Left ventricle myocardium inferior (tissue), 1 donor: ENCODE results near the gene SNRNP40. TPM values are rescaled to one million over a fixed set of nuclear protein-coding genes. Genes with fewer than 3 reads are reported as not detected.

Source experiments
- DNase-seq: peaks from one replicate; pipeline ENCODE4 v3.0.0-alpha.2; 2020
- H3K27ac ChIP-seq: fragments of 200-600 bp; replicated peaks from 2 replicates; pipeline ENCODE4 v1.8.0; 2021
- H3K27me3 ChIP-seq: fragments of 200-600 bp; 2 replicates; pipeline ENCODE4 v1.8.0; 2021; ENCODE audit warnings: low read depth
- H3K36me3 ChIP-seq: fragments of 200-600 bp; 2 replicates; pipeline ENCODE4 v1.8.0; 2021
- H3K4me1 ChIP-seq: fragments of 200-600 bp; 2 replicates; pipeline ENCODE4 v1.8.0; 2021
- H3K4me3 ChIP-seq: fragments of 200-600 bp; 2 replicates; pipeline ENCODE4 v1.8.0; 2021; ENCODE audit warnings: mild to moderate bottlenecking, moderate library complexity
- H3K9me3 ChIP-seq: fragments of 200-600 bp; replicated peaks from 2 replicates; pipeline ENCODE4 v1.8.0; 2021
- CTCF ChIP-seq: fragments of 200-600 bp; IDR thresholded peaks from 2 replicates; pipeline ENCODE4 v1.8.0; 2021; ENCODE audit warnings: antibody characterized with exemption, mild to moderate bottlenecking, borderline replicate concordance
- intact Hi-C: fragments of 100-400 bp; cut with micrococcal nuclease; formaldehyde crosslinking; loops from one replicate; pipeline ENCODE4 v1.11.0; 2022
- long read RNA-seq: library from polyadenylated mRNA; unstranded; transcript quantifications from one replicate; pipeline ENCODE4 v2.0.0, GENCODE V29; 2021
- total RNA-seq: library from RNA; stranded (reverse); fragmentation: NEBNext Ultra II Directional; extraction: Animal tissue kit (Norgen Biotek cat#: 25700); gene quantifications from one replicate; pipeline ENCODE4 v1.2.1, GENCODE V29; 2021
- donor health status: DM: no; HTN: yes; CAD: no; lungs with severe emphysema.

Gene SNRNP40
- 19.7 TPM for total RNA-seq
- long read RNA-seq, transcript SNRNP40-201 (10 exons, 1,597 nt) = major isoform, 28 of 30 reads
- long read RNA-seq, partial matches to known transcripts = 1 of 30 reads
- long read RNA-seq, other reads (novel, unspliced or antisense) = 1 of 30 reads

GRCh38 chr1:31296486-31297276, at the start of gene SNRNP40, which contains the start of gene ZCCHC17:
Gene SNRNP40, minus strand, starts transcription at chr1:31296788. Its CDS starts 37 bp downstream, at chr1:31296751.
Gene ZCCHC17, plus strand, starts transcription at chr1:31297032. Its CDS starts 13,067 bp downstream, at chr1:31310099.
- Histone ChIP-seq H3K27me3 (no peaks in the 10 kb centered on the region), H3K9me3 (no peaks in the 10 kb centered on the region), H3K36me3 (peaks cover 21% of the 10 kb centered on the region), H3K27ac (peak within 1 kb of the TSS; percentile 90), H3K4me1 (peaks cover 43% of the 10 kb centered on the region), H3K4me3 (peak within 1 kb of the TSS; percentile 89)
- peak; percentile 30 for TF ChIP-seq CTCF
- peak; percentile 92 for DNase-seq
- intact Hi-C loops = no loop called here

GRCh38 chr1:31345635-31346034, 49.0 kb upstream of the SNRNP40 start:
- Histone ChIP-seq H3K9me3 (no peaks in the 10 kb centered on the region), H3K27ac (no peak overlapping the region), H3K4me1 (no peaks in the 10 kb centered on the region), H3K36me3 (peaks cover 52% of the 10 kb centered on the region), H3K4me3 (no peak overlapping the region), H3K27me3 (no peaks in the 10 kb centered on the region)
- TF ChIP-seq CTCF = no peak
- intact Hi-C loops = no loop called here
- DNase-seq = no peak

- H3K4me3 ChIP-seq = no peak overlapping the region
- no peak for TF ChIP-seq CTCF
- no peak overlapping the region for H3K27ac ChIP-seq
- H3K4me1 ChIP-seq = no peaks in the 10 kb centered on the region
- intact Hi-C loops = no loop called here
- H3K27me3 ChIP-seq = no peaks in the 10 kb centered on the region
- DNase-seq = no peak
- H3K9me3 ChIP-seq = no peaks in the 10 kb centered on the region
- H3K36me3 ChIP-seq = peaks cover 46% of the 10 kb centered on the region
These were observed 47.9 kb upstream of the SNRNP40 start for GRCh38 chr1:31344503-31344902.

GRCh38 chr1:31336687-31337467, 40.3 kb upstream of the SNRNP40 start:
- H3K9me3 ChIP-seq = no peaks in the 10 kb centered on the region
- intact Hi-C loops = loop anchor here (10.0 kb wide), 1 partner anchor 152 kb away; no protein-coding TSS in a partner anchor
- DNase-seq = no peak
- peaks cover 25% of the 10 kb centered on the region for H3K36me3 ChIP-seq
- no peaks in the 10 kb centered on the region for H3K27me3 ChIP-seq
- H3K27ac ChIP-seq = no peak overlapping the region
- H3K4me3 ChIP-seq = no peak overlapping the region
- TF ChIP-seq CTCF = no peak
- no peaks in the 10 kb centered on the region for H3K4me1 ChIP-seq

GRCh38 chr1:31335007-31335406, 38.4 kb upstream of the SNRNP40 start:
- H3K4me1 ChIP-seq = no peaks in the 10 kb centered on the region
- intact Hi-C loops = loop anchor here (10.0 kb wide), 1 partner anchor 150 kb away; no protein-coding TSS in a partner anchor
- no peaks in the 10 kb centered on the region for H3K27me3 ChIP-seq
- no peak overlapping the region for H3K27ac ChIP-seq
- H3K9me3 ChIP-seq = no peaks in the 10 kb centered on the region
- TF ChIP-seq CTCF = peak; percentile 61
- H3K4me3 ChIP-seq = no peak overlapping the region
- peaks cover 25% of the 10 kb centered on the region for H3K36me3 ChIP-seq
- no peak for DNase-seq
